Measurements from ENCODE around the gene RETN. TPM values are rescaled to one million over a fixed set of nuclear protein-coding genes. Genes with fewer than 3 reads are reported as not detected.

RETN gene
- polyA plus RNA-seq, 3 donors, result 42.1 to 119 (median 60.0) TPM

DNA sequence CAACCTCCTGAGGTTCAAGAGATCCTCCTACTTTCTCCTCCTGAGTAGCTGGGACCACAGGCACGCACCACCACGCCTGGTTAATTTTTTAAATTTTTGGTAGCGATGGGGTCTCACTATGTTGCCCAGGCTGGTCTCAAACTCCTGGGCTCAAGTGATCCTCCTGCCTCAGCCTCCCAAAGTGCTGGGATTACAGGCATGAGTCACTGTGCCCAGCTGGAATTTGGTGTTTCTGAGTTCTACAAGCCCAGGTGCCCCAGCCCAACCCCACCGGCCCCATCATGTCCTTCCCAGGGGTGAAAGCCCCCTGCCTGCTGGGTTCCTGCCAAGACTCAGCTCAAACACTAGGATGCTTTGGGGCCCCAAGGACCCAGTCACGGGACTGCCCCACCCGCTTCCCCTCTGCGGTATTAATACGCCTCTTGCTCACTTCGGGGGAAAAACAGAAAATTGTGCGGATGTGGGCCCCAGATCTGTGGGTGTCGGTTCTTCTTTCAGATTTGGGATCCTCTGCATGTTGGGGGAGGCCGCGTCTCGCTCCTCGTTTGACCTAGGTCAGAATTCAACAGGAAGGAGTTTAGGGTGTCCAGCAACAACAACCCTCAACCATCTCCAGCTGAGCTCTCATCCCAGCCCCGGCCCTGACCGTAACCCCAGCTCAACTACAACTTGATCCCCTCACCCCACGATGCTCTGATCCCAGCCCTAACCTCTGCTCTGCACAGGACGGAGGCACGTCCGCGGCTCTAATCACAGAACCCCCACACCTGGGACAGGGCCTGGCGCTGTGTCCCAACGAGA, 36.7 kb downstream of the RETN start:
- H3K27me3 Mint-ChIP-seq (ENCODE audit: low read depth in 3 of 3), result peaks cover 0 to 6% (median 4%) of the 10 kb centered on the region in 3 donors
- H3K4me3 Mint-ChIP-seq, result peak overlapping the region; percentile 70 to 85
- peaks cover 79% of the 10 kb centered on the region for H3K4me1 Mint-ChIP-seq
- peak overlapping the region in 1 of 3 experiments; percentile 67 for H3K4me3 ChIP-seq (replicated peaks in 1 of 3; ENCODE audit: low read depth in 2 of 3, low read length in 3 of 3)
- intact Hi-C loops (cut with micrococcal nuclease), result loop anchor here in 1 of 2 donors (2.0 kb wide), 1 partner anchor 51 kb away; no protein-coding TSS in a partner anchor
- peak overlapping the region; percentile 25 for H2AFZ ChIP-seq (ENCODE audit: insufficient read depth, low read depth, low read length, poor library complexity, severe bottlenecking)
- peaks cover 0 to 3% of the 10 kb centered on the region in 2 donors for H3K36me3 Mint-ChIP-seq
- 2% methylated on average over 9 of the region's 24 CpGs for WGBS (ENCODE audit: insufficient coverage)
- H3K36me3 ChIP-seq (replicated peaks in 1 of 2; ENCODE audit: control insufficient read depth in 1 of 2, insufficient read depth in 2 of 2, low read length in 2 of 2), result no peaks in the 10 kb centered on the region
- H3K4me2 ChIP-seq (replicated peaks; ENCODE audit: extremely low read depth, low read length, poor library complexity, severe bottlenecking), result peak overlapping the region; percentile 75
- no peaks in the 10 kb centered on the region for H3K9me3 ChIP-seq (replicated peaks in 1 of 2; ENCODE audit: control insufficient read depth in 1 of 2, insufficient read depth in 1 of 2, low read length in 2 of 2)
- H3K9me3 Mint-ChIP-seq, result no peaks in the 10 kb centered on the region
- no peaks in the 10 kb centered on the region for H3K79me2 ChIP-seq (ENCODE audit: insufficient read depth, low read length)
- TF ChIP-seq, protein P1, sequence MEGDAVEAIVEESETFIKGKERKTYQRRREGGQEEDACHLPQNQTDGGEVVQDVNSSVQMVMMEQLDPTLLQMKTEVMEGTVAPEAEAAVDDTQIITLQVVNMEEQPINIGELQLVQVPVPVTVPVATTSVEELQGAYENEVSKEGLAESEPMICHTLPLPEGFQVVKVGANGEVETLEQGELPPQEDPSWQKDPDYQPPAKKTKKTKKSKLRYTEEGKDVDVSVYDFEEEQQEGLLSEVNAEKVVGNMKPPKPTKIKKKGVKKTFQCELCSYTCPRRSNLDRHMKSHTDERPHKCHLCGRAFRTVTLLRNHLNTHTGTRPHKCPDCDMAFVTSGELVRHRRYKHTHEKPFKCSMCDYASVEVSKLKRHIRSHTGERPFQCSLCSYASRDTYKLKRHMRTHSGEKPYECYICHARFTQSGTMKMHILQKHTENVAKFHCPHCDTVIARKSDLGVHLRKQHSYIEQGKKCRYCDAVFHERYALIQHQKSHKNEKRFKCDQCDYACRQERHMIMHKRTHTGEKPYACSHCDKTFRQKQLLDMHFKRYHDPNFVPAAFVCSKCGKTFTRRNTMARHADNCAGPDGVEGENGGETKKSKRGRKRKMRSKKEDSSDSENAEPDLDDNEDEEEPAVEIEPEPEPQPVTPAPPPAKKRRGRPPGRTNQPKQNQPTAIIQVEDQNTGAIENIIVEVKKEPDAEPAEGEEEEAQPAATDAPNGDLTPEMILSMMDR (IDR thresholded peaks at IDR 0.05), result no peak
- H3K27ac Mint-ChIP-seq, result peak overlapping the region; percentile 98 to 100 (median 99)
- no peaks in the 10 kb centered on the region for H4K20me1 ChIP-seq (ENCODE audit: insufficient read depth, low read length)
- no peaks in the 10 kb centered on the region for H3K27me3 ChIP-seq (ENCODE audit: control insufficient read depth in 2 of 2, insufficient read depth in 2 of 2, low read length in 2 of 2)
- DNase-seq, result peak; percentile 91 to 95 (median 94)
- H3K4me1 ChIP-seq (ENCODE audit: control insufficient read depth in 1 of 2, insufficient read depth in 2 of 2, low read length in 2 of 2), result peaks cover 84 to 88% of the 10 kb centered on the region in 2 donors
- peak overlapping the region; percentile 92 to 98 for H3K27ac ChIP-seq (ENCODE audit: low read depth in 1 of 2, low read length in 2 of 2)
- peak overlapping the region; percentile 76 for H3K9ac ChIP-seq (ENCODE audit: insufficient read depth, low read length, poor library complexity, severe bottlenecking)

DNA sequence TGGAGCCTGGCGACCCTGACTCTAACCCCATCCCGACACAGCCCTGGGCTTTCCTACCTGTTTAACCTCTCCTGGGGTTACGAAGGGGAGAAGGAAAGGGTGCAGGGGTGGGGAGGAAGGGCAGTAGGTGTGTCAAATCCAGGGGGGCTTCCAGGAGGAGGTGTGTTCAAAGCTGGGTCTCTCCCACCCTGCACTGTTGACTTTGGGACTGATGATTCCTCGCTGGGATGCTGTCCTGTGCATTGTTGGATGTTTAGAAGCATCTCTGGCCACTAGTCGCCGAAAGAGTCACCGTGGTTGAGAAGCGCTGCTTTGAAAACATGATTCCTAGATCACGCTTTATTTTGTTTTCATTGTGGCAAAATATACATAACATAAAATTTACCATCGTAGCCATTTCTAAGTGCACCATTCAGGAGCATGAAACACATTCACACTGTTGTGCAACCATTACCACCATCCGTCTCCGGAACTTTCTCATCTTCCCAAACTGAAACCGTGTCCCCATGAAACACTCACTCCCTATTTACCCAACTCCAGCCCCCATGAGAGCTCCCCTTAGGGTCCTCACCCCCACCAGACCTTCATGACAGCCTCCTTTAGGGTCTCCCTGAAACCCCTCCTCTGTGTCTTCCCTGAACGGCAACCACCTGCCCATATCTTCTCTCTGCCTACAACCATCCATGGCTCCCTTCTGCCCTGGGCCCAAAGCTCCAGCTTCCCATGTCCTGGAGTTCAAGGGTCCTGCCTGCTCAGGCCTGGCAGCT, 37.5 kb downstream of the RETN start:
- no peaks in the 10 kb centered on the region for H3K27me3 ChIP-seq (ENCODE audit: control insufficient read depth in 2 of 2, insufficient read depth in 2 of 2, low read length in 2 of 2)
- WGBS (ENCODE audit: insufficient coverage), result 11% methylated on average over 6 of the region's 14 CpGs
- Mint-ChIP-seq H3K27me3 (ENCODE audit: low read depth in 3 of 3) (peaks cover 0 to 6% (median 4%) of the 10 kb centered on the region in 3 donors), H3K4me1 (peaks cover 81% of the 10 kb centered on the region), H3K9me3 (no peaks in the 10 kb centered on the region), H3K27ac (peak overlapping the region; percentile 98 to 100 (median 99)), H3K4me3 (peak overlapping the region; percentile 70 to 85), H3K36me3 (peaks cover 0 to 3% of the 10 kb centered on the region in 2 donors)
- peak; percentile 56 to 79 (median 76) for DNase-seq
- H3K79me2 ChIP-seq (ENCODE audit: insufficient read depth, low read length), result no peaks in the 10 kb centered on the region
- H2AFZ ChIP-seq (ENCODE audit: insufficient read depth, low read depth, low read length, poor library complexity, severe bottlenecking), result peak overlapping the region; percentile 73
- H3K27ac ChIP-seq (ENCODE audit: low read depth in 1 of 2, low read length in 2 of 2), result peak overlapping the region; percentile 92 to 98
- H3K4me3 ChIP-seq (replicated peaks in 1 of 3; ENCODE audit: low read depth in 2 of 3, low read length in 3 of 3), result peak overlapping the region in 1 of 3 experiments; percentile 67
- no peaks in the 10 kb centered on the region for H4K20me1 ChIP-seq (ENCODE audit: insufficient read depth, low read length)
- intact Hi-C loops (cut with micrococcal nuclease), result loop anchor here in 1 of 2 donors (2.0 kb wide), 1 partner anchor 52 kb away; no protein-coding TSS in a partner anchor
- peak overlapping the region; percentile 76 for H3K9ac ChIP-seq (ENCODE audit: insufficient read depth, low read length, poor library complexity, severe bottlenecking)
- H3K36me3 ChIP-seq (replicated peaks in 1 of 2; ENCODE audit: control insufficient read depth in 1 of 2, insufficient read depth in 2 of 2, low read length in 2 of 2), result no peaks in the 10 kb centered on the region
- peaks cover 87 to 90% of the 10 kb centered on the region in 2 donors for H3K4me1 ChIP-seq (ENCODE audit: control insufficient read depth in 1 of 2, insufficient read depth in 2 of 2, low read length in 2 of 2)
- peak overlapping the region; percentile 75 for H3K4me2 ChIP-seq (replicated peaks; ENCODE audit: extremely low read depth, low read length, poor library complexity, severe bottlenecking)
- TF ChIP-seq, protein P1 (IDR thresholded peaks at IDR 0.05), result no peak
- no peaks in the 10 kb centered on the region for H3K9me3 ChIP-seq (replicated peaks in 1 of 2; ENCODE audit: control insufficient read depth in 1 of 2, insufficient read depth in 1 of 2, low read length in 2 of 2)
